ENCODE data around the gene ANKK1. TPM values are rescaled to one million over a fixed set of nuclear protein-coding genes. Genes with fewer than 3 reads are reported as not detected.

The ANKK1 gene
- total and polyA plus RNA-seq, 10 of the 15 experiments (the other 5 are each of a cell fraction or from before 2014, with no cell fraction given) = not detected

- SMC1A ChIA-PET (ENCODE audit: uncharacterized antibody, unreplicated experiment) = no interaction called here
These were observed 1.7 kb downstream of the ANKK1 start for GRCh38 chr11:113389272-113389671.

More at GRCh38 chr11:113389272-113389671, 1.7 kb downstream of the ANKK1 start:
- CTCF ChIA-PET = no interaction called here
- Histone ChIP-seq H3K9me3 (replicated peaks; ENCODE audit: control insufficient read depth, insufficient read depth, low read length) (no peaks in the 10 kb centered on the region), H3K4me1 (ENCODE audit: control insufficient read depth, insufficient read depth, low read length) (no peaks in the 10 kb centered on the region), H3K79me2 (ENCODE audit: control insufficient read depth, insufficient read depth, low read length) (no peaks in the 10 kb centered on the region), H2AFZ (ENCODE audit: control insufficient read depth, low read depth, low read length) (no peak overlapping the region), H4K20me1 (ENCODE audit: control insufficient read depth, insufficient read depth) (no peaks in the 10 kb centered on the region), H3K27ac (ENCODE audit: control insufficient read depth, insufficient read depth) (no peak overlapping the region), H3K9ac (ENCODE audit: control insufficient read depth, insufficient read depth, low read length) (no peak overlapping the region), H3K4me2 (ENCODE audit: control insufficient read depth, insufficient read depth) (no peak overlapping the region), H3K27me3 (replicated peaks in 1 of 2; ENCODE audit: control insufficient read depth in 2 of 2, insufficient read depth in 2 of 2, low read length in 1 of 2) (peaks cover 0 to 4% of the 10 kb centered on the region in 2 experiments; a peak in 3 of 4 replicates), H3K36me3 (ENCODE audit: control insufficient read depth in 2 of 2, insufficient read depth in 2 of 2, low read length in 1 of 2) (no peaks in the 10 kb centered on the region), H3K4me3 (no peak overlapping the region)
- POLR2A ChIA-PET = no interaction called here
- in situ Hi-C loops (cut with MboI) = no loop called here
- no TSS peak for BruUV-seq (replicated peaks)
- TF ChIP-seq POLR2A (IDR thresholded peaks at IDR 0.05; ENCODE audit: low read depth, low read length) (no peak), FOS (IDR thresholded peaks at IDR 0.05; ENCODE audit: borderline replicate concordance, extremely low read depth, insufficient read length) (no peak), MTA2 (IDR thresholded peaks at IDR 0.05; ENCODE audit: low read depth) (no peak), TCF12 (IDR thresholded peaks at IDR 0.05; ENCODE audit: low read depth, low read length) (no peak), MAX (IDR thresholded peaks at IDR 0.05; ENCODE audit: low read depth, low read length) (no peak), TCF3 (IDR thresholded peaks at IDR 0.05; ENCODE audit: borderline replicate concordance, insufficient read depth, low read depth, low read length) (no peak), YY1 (IDR thresholded peaks at IDR 0.05; ENCODE audit: low read depth, low read length) (no peak), SMAD1 (IDR thresholded peaks at IDR 0.05; ENCODE audit: low read depth, partially characterized antibody) (no peak), SUPT20H (IDR thresholded peaks at IDR 0.05; ENCODE audit: borderline replicate concordance, control insufficient read depth, low read depth, low read length) (no peak), PAX8 (IDR thresholded peaks at IDR 0.05) (no peak), ETV6 (conservative IDR thresholded peaks at IDR 0.05 in 1 of 2, IDR thresholded peaks at IDR 0.05 in 1 of 2; ENCODE audit: borderline replicate concordance in 1 of 2, low read depth in 1 of 2) (no peak), CBFB (IDR thresholded peaks at IDR 0.05; ENCODE audit: low read depth) (no peak), SMARCA5 (IDR thresholded peaks at IDR 0.05) (no peak)
- TF ChIP-seq, protein P1, sequence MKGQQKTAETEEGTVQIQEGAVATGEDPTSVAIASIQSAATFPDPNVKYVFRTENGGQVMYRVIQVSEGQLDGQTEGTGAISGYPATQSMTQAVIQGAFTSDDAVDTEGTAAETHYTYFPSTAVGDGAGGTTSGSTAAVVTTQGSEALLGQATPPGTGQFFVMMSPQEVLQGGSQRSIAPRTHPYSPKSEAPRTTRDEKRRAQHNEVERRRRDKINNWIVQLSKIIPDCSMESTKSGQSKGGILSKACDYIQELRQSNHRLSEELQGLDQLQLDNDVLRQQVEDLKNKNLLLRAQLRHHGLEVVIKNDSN (IDR thresholded peaks at IDR 0.05; ENCODE audit: borderline replicate concordance, extremely low read length, insufficient read depth, low read depth, low read length) = no peak
- TF ChIP-seq, protein P2, sequence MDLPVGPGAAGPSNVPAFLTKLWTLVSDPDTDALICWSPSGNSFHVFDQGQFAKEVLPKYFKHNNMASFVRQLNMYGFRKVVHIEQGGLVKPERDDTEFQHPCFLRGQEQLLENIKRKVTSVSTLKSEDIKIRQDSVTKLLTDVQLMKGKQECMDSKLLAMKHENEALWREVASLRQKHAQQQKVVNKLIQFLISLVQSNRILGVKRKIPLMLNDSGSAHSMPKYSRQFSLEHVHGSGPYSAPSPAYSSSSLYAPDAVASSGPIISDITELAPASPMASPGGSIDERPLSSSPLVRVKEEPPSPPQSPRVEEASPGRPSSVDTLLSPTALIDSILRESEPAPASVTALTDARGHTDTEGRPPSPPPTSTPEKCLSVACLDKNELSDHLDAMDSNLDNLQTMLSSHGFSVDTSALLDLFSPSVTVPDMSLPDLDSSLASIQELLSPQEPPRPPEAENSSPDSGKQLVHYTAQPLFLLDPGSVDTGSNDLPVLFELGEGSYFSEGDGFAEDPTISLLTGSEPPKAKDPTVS (IDR thresholded peaks at IDR 0.05; ENCODE audit: low read depth, low read length) = no peak
- WGBS (ENCODE audit: insufficient coverage, insufficient replicate concordance, low lambda C conversion rate, missing lambda C conversion rate) = 79% methylated on average over 3 of the region's 3 CpGs
- no peak for DNase-seq (ENCODE audit: low read depth, low spot score)
- no peak for ATAC-seq
- no peak for FAIRE-seq
- intact Hi-C loops (cut with micrococcal nuclease; ENCODE audit: unreplicated experiment) = no loop called here
- RAD21 ChIA-PET (ENCODE audit: unreplicated experiment) = no interaction called here

Measured in GM12878 (cell line).